ENCODE measurements around the gene SEC11C. TPM values are rescaled to one million over a fixed set of nuclear protein-coding genes. Genes with fewer than 3 reads are reported as not detected.

SEC11C gene
- total and polyA plus RNA-seq, 8 donors: 64.4 to 104 (median 94.0) TPM

GRCh38 chr18:59096098-59096789, 43.4 kb upstream of the SEC11C start:
- Histone ChIP-seq H3K4me3 (no peak overlapping the region), H3K36me3 (no peaks in the 10 kb centered on the region), H3K27ac (no peak overlapping the region), H3K9me3 (no peaks in the 10 kb centered on the region), H3K4me1 (no peaks in the 10 kb centered on the region), H3K27me3 (no peaks in the 10 kb centered on the region)
- ATAC-seq (no peak), DNase-seq (no peak)
- intact Hi-C loops (cut with DNase I): no loop called here
- TF ChIP-seq, protein P1, sequence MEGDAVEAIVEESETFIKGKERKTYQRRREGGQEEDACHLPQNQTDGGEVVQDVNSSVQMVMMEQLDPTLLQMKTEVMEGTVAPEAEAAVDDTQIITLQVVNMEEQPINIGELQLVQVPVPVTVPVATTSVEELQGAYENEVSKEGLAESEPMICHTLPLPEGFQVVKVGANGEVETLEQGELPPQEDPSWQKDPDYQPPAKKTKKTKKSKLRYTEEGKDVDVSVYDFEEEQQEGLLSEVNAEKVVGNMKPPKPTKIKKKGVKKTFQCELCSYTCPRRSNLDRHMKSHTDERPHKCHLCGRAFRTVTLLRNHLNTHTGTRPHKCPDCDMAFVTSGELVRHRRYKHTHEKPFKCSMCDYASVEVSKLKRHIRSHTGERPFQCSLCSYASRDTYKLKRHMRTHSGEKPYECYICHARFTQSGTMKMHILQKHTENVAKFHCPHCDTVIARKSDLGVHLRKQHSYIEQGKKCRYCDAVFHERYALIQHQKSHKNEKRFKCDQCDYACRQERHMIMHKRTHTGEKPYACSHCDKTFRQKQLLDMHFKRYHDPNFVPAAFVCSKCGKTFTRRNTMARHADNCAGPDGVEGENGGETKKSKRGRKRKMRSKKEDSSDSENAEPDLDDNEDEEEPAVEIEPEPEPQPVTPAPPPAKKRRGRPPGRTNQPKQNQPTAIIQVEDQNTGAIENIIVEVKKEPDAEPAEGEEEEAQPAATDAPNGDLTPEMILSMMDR (IDR thresholded peaks at IDR 0.05): no peak

- Histone ChIP-seq H3K36me3 (no peaks in the 10 kb centered on the region), H3K9me3 (no peaks in the 10 kb centered on the region)
Observed at GRCh38 chr18:59101830-59102414, 37.8 kb upstream of the SEC11C start.

GRCh38 chr18:59109375-59109774, 30.3 kb upstream of the SEC11C start:
- Histone ChIP-seq H3K4me3 (no peak overlapping the region), H3K27me3 (peaks cover 5 to 63% of the 10 kb centered on the region in 2 donors), H3K4me1 (no peaks in the 10 kb centered on the region), H3K27ac (no peak overlapping the region), H3K36me3 (no peaks in the 10 kb centered on the region), H3K9me3 (no peaks in the 10 kb centered on the region)
- TF ChIP-seq, protein P1 (IDR thresholded peaks at IDR 0.05): no peak
- intact Hi-C loops (cut with DNase I): no loop called here
- DNase-seq (peak in 1 of 4 donors; percentile 2), ATAC-seq (no peak)

More at GRCh38 chr18:59101830-59102414, 37.8 kb upstream of the SEC11C start:
- Histone ChIP-seq H3K4me1 (no peaks in the 10 kb centered on the region), H3K4me3 (no peak overlapping the region), H3K27me3 (peaks cover 5 to 12% of the 10 kb centered on the region in 2 donors), H3K27ac (no peak overlapping the region)
- ATAC-seq (no peak), DNase-seq (no peak)
- intact Hi-C loops (cut with DNase I): no loop called here
- TF ChIP-seq, protein P1 (IDR thresholded peaks at IDR 0.05): no peak

GRCh38 chr18:59114160-59114559, 25.5 kb upstream of the SEC11C start:
- H3K27me3 ChIP-seq: peaks cover 0 to 42% of the 10 kb centered on the region in 2 donors
- DNase-seq (no peak), ATAC-seq (no peak)
- H3K4me1 ChIP-seq: no peaks in the 10 kb centered on the region
- no peak overlapping the region for H3K27ac ChIP-seq
- H3K9me3 ChIP-seq: peaks cover 0 to 4% of the 10 kb centered on the region in 2 donors
- H3K4me3 ChIP-seq: no peak overlapping the region
- H3K36me3 ChIP-seq: no peaks in the 10 kb centered on the region
- TF ChIP-seq, protein P1 (IDR thresholded peaks at IDR 0.05): no peak
- intact Hi-C loops (cut with DNase I): no loop called here

DNA sequence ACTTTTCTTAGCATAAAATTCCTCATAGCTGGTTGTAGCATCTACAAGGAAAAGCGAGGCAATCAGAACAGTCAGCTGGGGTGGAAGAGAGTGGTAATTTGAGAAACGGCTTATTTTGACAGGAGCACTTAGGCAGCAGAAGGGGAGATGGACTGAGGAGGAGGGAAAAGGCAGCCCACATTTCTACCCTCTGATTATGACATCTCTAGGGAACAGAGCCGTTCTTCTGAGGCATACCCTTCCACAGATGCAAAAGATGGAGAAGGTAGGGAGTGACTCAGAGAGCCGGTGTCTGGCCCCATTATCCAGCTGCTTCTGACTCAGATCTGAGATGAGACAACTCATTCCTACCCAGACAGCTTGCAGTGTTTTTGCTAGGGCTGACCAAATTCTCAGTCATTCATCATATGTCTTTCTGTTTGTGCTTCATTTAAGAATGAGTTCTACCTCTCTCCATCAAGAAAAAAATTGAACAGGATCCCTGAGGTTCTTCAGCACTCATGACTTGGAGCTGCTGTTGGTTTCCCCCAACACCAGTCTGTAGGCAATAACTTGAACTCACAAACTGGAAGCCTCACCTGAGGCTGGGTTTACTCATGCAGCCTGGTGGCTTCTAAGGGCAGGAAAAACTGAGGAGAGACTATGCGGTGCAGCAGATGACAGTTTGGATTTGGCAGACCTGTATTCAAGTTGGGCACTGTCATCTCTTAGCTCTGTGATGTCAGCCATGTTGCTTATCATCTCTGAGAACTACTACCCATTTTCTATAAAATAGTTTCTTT, 15.9 kb upstream of the SEC11C start:
- Histone ChIP-seq H3K4me3 (no peak overlapping the region), H3K27ac (no peak overlapping the region), H3K36me3 (no peaks in the 10 kb centered on the region), H3K4me1 (no peaks in the 10 kb centered on the region), H3K9me3 (no peaks in the 10 kb centered on the region), H3K27me3 (no peaks in the 10 kb centered on the region)
- DNase-seq (no peak), ATAC-seq (peak; percentile 57)
- intact Hi-C loops (cut with DNase I): no loop called here
- TF ChIP-seq, protein P1 (IDR thresholded peaks at IDR 0.05): no peak
